HCT116 (cell line): ENCODE data around the gene DNAJC7. TPM values are rescaled to one million over a fixed set of nuclear protein-coding genes. Genes with fewer than 3 reads are reported as not detected.
A peak's percentile ranks its signal among the peaks of the same experiment; 100 is the strongest.

Experiments used
- CBX3 ChIP-seq: IDR thresholded peaks from 2 replicates; pipeline ENCODE4 v1.6.1; 2012; ENCODE audit warnings: low read depth
- CEBPB ChIP-seq: IDR thresholded peaks from 2 replicates; pipeline ENCODE4 v1.6.1; 2012; ENCODE audit warnings: low read depth
- ELF1 ChIP-seq: IDR thresholded peaks from 2 replicates; pipeline ENCODE4 v1.6.1; 2012; ENCODE audit warnings: low read depth, borderline replicate concordance
- EZH2 ChIP-seq: fragments of 200-600 bp; sonication (generic); IDR thresholded peaks from 2 replicates; pipeline ENCODE4 v1.6.1; 2017; ENCODE audit warnings: antibody characterized with exemption, mixed run types
- EZH2phosphoT487 ChIP-seq: fragments of 200-600 bp; IDR thresholded peaks from 2 replicates; pipeline ENCODE4 v1.6.1; 2018; ENCODE audit warnings: antibody characterized with exemption, borderline replicate concordance
- FOSL1 ChIP-seq: IDR thresholded peaks from 2 replicates; pipeline ENCODE4 v1.6.1; 2012; ENCODE audit warnings: low read depth
- POLR2AphosphoS5 ChIP-seq: IDR thresholded peaks from 2 replicates; pipeline ENCODE4 v1.6.1; 2011; ENCODE audit warnings: mild to moderate bottlenecking, low read depth, low read length, moderate library complexity
- RAD21 ChIP-seq: IDR thresholded peaks from 2 replicates; pipeline ENCODE4 v1.6.1; 2012; ENCODE audit warnings: low read depth, mild to moderate bottlenecking
- SIN3A ChIP-seq: IDR thresholded peaks from 2 replicates; pipeline ENCODE4 v1.6.1; 2012; ENCODE audit warnings: low read depth
- SP1 ChIP-seq: IDR thresholded peaks from 2 replicates; pipeline ENCODE4 v1.6.1; 2012; ENCODE audit warnings: low read depth
- YY1 ChIP-seq: IDR thresholded peaks from 2 replicates; pipeline ENCODE4 v1.6.1; 2011; ENCODE audit warnings: low read length, low read depth, moderate library complexity, mild to moderate bottlenecking; ENCODE audit not compliant: insufficient replicate concordance; ENCODE audit errors: extremely low read depth
- ZFX ChIP-seq: fragments of 450-650 bp; IDR thresholded peaks from 2 replicates; pipeline ENCODE4 v1.6.1; 2017
- ZNF274 ChIP-seq: fragments of 200-500 bp; sonication (Bioruptor generic); IDR thresholded peaks from 2 replicates; pipeline ENCODE4 v1.6.1; 2014; ENCODE audit warnings: mild to moderate bottlenecking, low read depth, low read length, inconsistent platforms
- total RNA-seq: library from RNA; stranded (reverse); gene quantifications from one replicate; pipeline ENCODE4 v1.2.1, GENCODE V29; 2021; ENCODE audit not compliant: unreplicated experiment
- TF ChIP-seq, protein P1 (sequence below), 3 experiments: fragments of 200-600 bp in 1 of 3; sonication (generic) in 1 of 3; IDR thresholded peaks in 2 of 3; conservative IDR thresholded peaks in 1 of 3; 2 replicates each; pipeline ENCODE4 v1.5.1; 2012 to 2017; ENCODE audit warnings: low read depth in 2 of 3, low read length in 2 of 3, antibody characterized with exemption in 1 of 3, borderline replicate concordance in 1 of 3, control low read depth in 1 of 3, mild to moderate bottlenecking in 1 of 3, mixed read lengths in 1 of 3, mixed run types in 1 of 3, moderate library complexity in 1 of 3; ENCODE audit not compliant: insufficient read depth in 1 of 3
- TF ChIP-seq, protein P2 (sequence below): IDR thresholded peaks from 2 replicates; pipeline ENCODE4 v1.6.1; 2012

Gene DNAJC7
- total RNA-seq, 1 experiment from 2014 or later: 113 TPM

DNA sequence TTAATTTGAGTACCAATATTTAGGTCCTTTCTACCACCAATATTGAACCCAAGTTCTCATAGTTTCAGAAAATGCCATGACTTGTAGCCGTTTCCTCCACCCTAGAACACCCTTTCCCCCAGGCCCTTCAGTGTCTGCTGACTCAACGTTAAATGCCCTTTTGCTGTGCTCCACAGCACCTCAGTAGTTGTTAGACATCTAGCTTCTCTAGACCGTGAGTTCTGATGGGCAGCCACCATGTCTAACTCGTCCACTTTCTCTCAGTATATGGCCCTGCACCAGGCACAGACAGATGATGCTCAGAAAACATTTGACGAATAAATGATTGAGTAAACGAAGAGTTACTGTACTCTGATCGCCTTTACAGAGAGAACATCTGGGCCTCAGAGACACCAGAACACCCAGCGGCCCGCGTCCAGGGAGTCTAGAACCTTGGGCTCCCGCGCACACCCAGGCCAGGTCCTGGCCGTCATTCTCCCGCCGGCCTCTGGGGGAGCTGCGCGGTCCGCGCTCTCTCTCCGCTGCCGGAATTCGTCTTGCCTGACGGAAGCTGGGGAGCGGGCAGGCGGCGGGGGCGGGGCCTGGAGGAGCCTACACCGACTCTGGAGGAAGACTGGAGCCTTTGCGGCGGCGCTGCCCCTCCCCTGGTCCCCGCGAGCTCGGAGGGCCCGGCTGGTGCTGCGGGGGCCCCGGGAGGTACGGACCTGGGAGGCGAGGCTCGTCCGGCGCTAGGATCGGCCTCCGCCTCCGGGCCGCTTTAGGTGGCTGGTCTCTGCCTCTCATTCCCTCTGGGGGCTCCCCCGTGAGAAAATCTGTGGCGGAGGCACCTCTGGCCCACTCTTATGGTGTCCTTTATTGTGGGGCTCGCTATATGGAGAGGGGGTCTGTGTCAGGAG, 2.5 kb upstream of the DNAJC7 start, which contains the start of gene NKIRAS2 (continued):
- TF ChIP-seq, protein P1, sequence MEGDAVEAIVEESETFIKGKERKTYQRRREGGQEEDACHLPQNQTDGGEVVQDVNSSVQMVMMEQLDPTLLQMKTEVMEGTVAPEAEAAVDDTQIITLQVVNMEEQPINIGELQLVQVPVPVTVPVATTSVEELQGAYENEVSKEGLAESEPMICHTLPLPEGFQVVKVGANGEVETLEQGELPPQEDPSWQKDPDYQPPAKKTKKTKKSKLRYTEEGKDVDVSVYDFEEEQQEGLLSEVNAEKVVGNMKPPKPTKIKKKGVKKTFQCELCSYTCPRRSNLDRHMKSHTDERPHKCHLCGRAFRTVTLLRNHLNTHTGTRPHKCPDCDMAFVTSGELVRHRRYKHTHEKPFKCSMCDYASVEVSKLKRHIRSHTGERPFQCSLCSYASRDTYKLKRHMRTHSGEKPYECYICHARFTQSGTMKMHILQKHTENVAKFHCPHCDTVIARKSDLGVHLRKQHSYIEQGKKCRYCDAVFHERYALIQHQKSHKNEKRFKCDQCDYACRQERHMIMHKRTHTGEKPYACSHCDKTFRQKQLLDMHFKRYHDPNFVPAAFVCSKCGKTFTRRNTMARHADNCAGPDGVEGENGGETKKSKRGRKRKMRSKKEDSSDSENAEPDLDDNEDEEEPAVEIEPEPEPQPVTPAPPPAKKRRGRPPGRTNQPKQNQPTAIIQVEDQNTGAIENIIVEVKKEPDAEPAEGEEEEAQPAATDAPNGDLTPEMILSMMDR (IDR thresholded peaks at IDR 0.05 in 2 of 3, conservative IDR thresholded peaks at IDR 0.05 in 1 of 3; ENCODE audit: borderline replicate concordance in 1 of 3, insufficient read depth in 1 of 3, low read depth in 2 of 3, low read length in 2 of 3): peak; percentile 57 to 91 (median 84); a peak in 5 of 6 replicates
- TF ChIP-seq CEBPB (no peak), FOSL1 (no peak), ZFX (peak; percentile 24; the same call in 1 of the 2 replicates), EZH2phosphoT487 (no peak), RAD21 (no peak), CBX3 (0 out of 2 replicates have a peak, but pooled peaks have one; percentile 72), EZH2 (no peak), SIN3A (peak; percentile 21; the same call in 1 of the 2 replicates), SP1 (peak; percentile 54), YY1 (peak; percentile 87), ZNF274 (no peak), ELF1 (no peak; the same call in 1 of the 2 replicates), POLR2AphosphoS5 (peak; percentile 84)
- TF ChIP-seq, protein P2, sequence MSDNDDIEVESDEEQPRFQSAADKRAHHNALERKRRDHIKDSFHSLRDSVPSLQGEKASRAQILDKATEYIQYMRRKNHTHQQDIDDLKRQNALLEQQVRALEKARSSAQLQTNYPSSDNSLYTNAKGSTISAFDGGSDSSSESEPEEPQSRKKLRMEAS: peak; percentile 53; the same call in 1 of the 2 replicates
